K562 (cell line): ENCODE data around the gene TNFAIP8L1. TPM values are rescaled to one million over a fixed set of nuclear protein-coding genes. Genes with fewer than 3 reads are reported as not detected.

ENCODE experiments used
- BHLHE40 ChIP-seq: IDR thresholded peaks from 2 replicates; pipeline ENCODE4 v1.6.1; 2011; ENCODE audit warnings: low read length, improper control_type of control experiment
- C11orf30 ChIP-seq: fragments of 450-650 bp; IDR thresholded peaks from 2 replicates; pipeline ENCODE4 v1.6.1; 2016; ENCODE audit warnings: low read depth, mild to moderate bottlenecking
- EP400 ChIP-seq: fragments of 450-650 bp; IDR thresholded peaks from 2 replicates; pipeline ENCODE4 v1.6.1; 2017; ENCODE audit warnings: antibody characterized with exemption, mild to moderate bottlenecking, moderate library complexity
- HMGN3 ChIP-seq: IDR thresholded peaks from 2 replicates; pipeline ENCODE4 v1.6.1; 2011; ENCODE audit warnings: borderline replicate concordance, low read depth, mild to moderate bottlenecking, mixed read lengths, low read length; ENCODE audit not compliant: insufficient read length; ENCODE audit errors: extremely low read depth
- MAFF ChIP-seq: IDR thresholded peaks from 2 replicates; pipeline ENCODE4 v1.6.1; 2012; ENCODE audit warnings: low read length, improper control_type of control experiment
- NEUROD1 ChIP-seq: fragments of 150-350 bp; IDR thresholded peaks from 2 replicates; pipeline ENCODE4 v1.6.1; 2014; ENCODE audit warnings: borderline replicate concordance, low read length, low read depth; ENCODE audit not compliant: partially characterized antibody
- NONO ChIP-seq, 2 experiments: fragments of 200-400 bp in 1 of 2; fragments of 450-650 bp in 1 of 2; formaldehyde crosslinking in 1 of 2; IDR thresholded peaks; 2 replicates each; pipeline ENCODE4 v1.6.1; 2017; ENCODE audit warnings: low read depth in 2 of 2, mild to moderate bottlenecking in 2 of 2, moderate library complexity in 2 of 2, low read length in 1 of 2
- NRF1 ChIP-seq, 2 experiments: fragments of 450-650 bp; IDR thresholded peaks in 1 of 2; conservative IDR thresholded peaks in 1 of 2; 2 replicates each; pipeline ENCODE4 v1.6.1; 2014; ENCODE audit warnings: mild to moderate bottlenecking in 2 of 2
- POLR2A ChIP-seq: fragments of 450-650 bp; conservative IDR thresholded peaks from 2 replicates; pipeline ENCODE4 v1.6.1; 2016
- SIN3B ChIP-seq: fragments of 450-650 bp; IDR thresholded peaks from 2 replicates; pipeline ENCODE4 v1.6.1; 2017; ENCODE audit warnings: low read depth, mild to moderate bottlenecking, moderate library complexity
- ZBTB7A ChIP-seq: IDR thresholded peaks from 2 replicates; pipeline ENCODE4 v1.6.1; 2011; ENCODE audit warnings: low read depth, mild to moderate bottlenecking, low read length, moderate library complexity, borderline replicate concordance; ENCODE audit not compliant: control insufficient read depth
- ZNF282 ChIP-seq: sonication (generic); formaldehyde crosslinking; IDR thresholded peaks from 2 replicates; pipeline ENCODE4 v1.8.1; 2023; ENCODE audit warnings: missing genetic modification reagents
- ZNF407 ChIP-seq: fragments of 450-650 bp; IDR thresholded peaks from 2 replicates; pipeline ENCODE4 v1.6.1; 2016; ENCODE audit warnings: low read depth
- polyA plus RNA-seq, 8 experiments: library from polyadenylated mRNA; depleted of rRNA in 4 of 8; stranded (reverse) in 5 of 8; unstranded in 3 of 8; fragments of >200 nt; fragmentation: Nextera tagmentation in 2 of 8; fragmentation: Illumina TruSeq in 1 of 8; extraction: Ambion mirVana in 2 of 8; extraction: Trizol in 1 of 8; gene quantifications; 2 replicates each; pipeline versions ENCODE4 v1.2.1 to v1.2.3, GENCODE V29; 2011 to 2014; ENCODE audit warnings: inconsistent platforms in 1 of 8, missing spikeins in 1 of 8
- total RNA-seq, 7 experiments: library from RNA; depleted of rRNA in 6 of 7; stranded (reverse); fragments of >200 nt in 6 of 7; fragmentation: Illumina TruSeq in 2 of 7; extraction: Trizol in 2 of 7; gene quantifications; 2 replicates each; pipeline versions ENCODE4 v1.2.1 to v1.2.3, GENCODE V29; 2011 to 2021; ENCODE audit warnings: low replicate concordance in 1 of 7
- TF ChIP-seq, protein P1 (sequence below): fragments of 450-650 bp; IDR thresholded peaks from 2 replicates; pipeline ENCODE4 v1.6.1; 2016; ENCODE audit warnings: borderline replicate concordance
- TF ChIP-seq, protein P2 (sequence below): sonication (generic); formaldehyde crosslinking; IDR thresholded peaks from 2 replicates; pipeline ENCODE4 v1.8.0; 2022; ENCODE audit warnings: mild to moderate bottlenecking, low read depth, missing genetic modification reagents

The TNFAIP8L1 gene
- total and polyA plus RNA-seq, 9 of the 15 experiments (the other 6 are each of a cell fraction or from before 2014, with no cell fraction given), result 0.69 to 9.3 (median 4.9) TPM

DNA sequence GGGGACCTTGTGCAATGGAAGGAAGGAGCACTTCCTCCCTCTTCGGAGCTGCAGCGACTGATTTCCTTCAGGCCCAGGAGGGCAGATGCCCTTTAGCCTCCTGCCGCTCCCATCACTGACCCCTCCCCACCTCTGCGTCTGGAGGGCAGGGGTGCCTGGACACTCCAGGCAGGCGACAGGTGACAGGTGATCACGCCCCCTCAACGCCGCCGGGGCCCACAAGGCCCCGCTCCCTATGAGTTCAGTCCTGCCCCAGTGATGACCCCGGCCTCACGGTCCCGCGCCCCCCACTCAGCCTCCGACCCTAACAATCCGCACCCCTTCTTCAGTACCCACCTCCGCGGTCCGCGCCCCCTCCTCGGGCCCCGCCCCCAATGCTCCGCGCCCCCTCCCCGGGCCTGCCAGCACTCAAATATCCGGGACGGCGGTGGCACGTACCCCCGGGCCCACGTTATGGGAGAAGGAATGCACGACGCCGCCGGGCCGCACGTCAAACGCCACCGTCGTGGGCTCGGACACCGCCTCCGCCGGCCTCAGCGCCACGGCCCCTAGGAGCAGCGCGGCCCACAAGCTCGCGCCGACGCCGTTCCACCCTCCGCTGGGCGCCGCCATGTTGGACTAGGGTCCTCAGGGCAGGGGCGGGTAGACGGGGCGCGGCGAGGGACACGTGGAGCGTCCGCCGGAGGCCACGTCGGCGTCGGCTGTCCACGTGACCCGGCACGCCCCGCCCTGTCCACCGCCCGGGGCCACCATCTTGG, 30.6 kb downstream of the TNFAIP8L1 start, which contains the start of gene MYDGF (continued):
- TF ChIP-seq, protein P1, sequence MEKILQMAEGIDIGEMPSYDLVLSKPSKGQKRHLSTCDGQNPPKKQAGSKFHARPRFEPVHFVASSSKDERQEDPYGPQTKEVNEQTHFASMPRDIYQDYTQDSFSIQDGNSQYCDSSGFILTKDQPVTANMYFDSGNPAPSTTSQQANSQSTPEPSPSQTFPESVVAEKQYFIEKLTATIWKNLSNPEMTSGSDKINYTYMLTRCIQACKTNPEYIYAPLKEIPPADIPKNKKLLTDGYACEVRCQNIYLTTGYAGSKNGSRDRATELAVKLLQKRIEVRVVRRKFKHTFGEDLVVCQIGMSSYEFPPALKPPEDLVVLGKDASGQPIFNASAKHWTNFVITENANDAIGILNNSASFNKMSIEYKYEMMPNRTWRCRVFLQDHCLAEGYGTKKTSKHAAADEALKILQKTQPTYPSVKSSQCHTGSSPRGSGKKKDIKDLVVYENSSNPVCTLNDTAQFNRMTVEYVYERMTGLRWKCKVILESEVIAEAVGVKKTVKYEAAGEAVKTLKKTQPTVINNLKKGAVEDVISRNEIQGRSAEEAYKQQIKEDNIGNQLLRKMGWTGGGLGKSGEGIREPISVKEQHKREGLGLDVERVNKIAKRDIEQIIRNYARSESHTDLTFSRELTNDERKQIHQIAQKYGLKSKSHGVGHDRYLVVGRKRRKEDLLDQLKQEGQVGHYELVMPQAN, result peak; percentile 84; the same call in 1 of the 2 replicates
- TF ChIP-seq POLR2A (peak; percentile 80), ZNF407 (peak; percentile 87), ZBTB7A (peak; percentile 92), HMGN3 (peak; percentile 79), BHLHE40 (peak; percentile 62), SIN3B (peak; percentile 91), ZNF282 (CRISPR knock-in tag) (peak; percentile 65; the same call in 1 of the 2 replicates), NEUROD1 (peak; percentile 69), C11orf30 (peak; percentile 79), NONO (IDR thresholded peaks at IDR 0.05; ENCODE audit: low read depth in 2 of 2, low read length in 1 of 2) (peak; percentile 70 to 74; a peak in 3 of 4 replicates), EP400 (peak; percentile 86; the same call in 1 of the 2 replicates), NRF1 (conservative IDR thresholded peaks at IDR 0.05 in 1 of 2, IDR thresholded peaks at IDR 0.05 in 1 of 2) (0 out of 4 replicates have a peak, but pooled peaks have one; percentile 25 to 48), MAFF (no peak)
- TF ChIP-seq, protein P2, sequence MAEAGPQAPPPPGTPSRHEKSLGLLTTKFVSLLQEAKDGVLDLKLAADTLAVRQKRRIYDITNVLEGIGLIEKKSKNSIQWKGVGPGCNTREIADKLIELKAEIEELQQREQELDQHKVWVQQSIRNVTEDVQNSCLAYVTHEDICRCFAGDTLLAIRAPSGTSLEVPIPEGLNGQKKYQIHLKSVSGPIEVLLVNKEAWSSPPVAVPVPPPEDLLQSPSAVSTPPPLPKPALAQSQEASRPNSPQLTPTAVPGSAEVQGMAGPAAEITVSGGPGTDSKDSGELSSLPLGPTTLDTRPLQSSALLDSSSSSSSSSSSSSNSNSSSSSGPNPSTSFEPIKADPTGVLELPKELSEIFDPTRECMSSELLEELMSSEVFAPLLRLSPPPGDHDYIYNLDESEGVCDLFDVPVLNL (CRISPR knock-in tag), result 0 out of 2 replicates have a peak, but pooled peaks have one; percentile 44
